Karpas-422 (cell line): ENCODE measurements around the gene ZPR1. TPM values are rescaled to one million over a fixed set of nuclear protein-coding genes. Genes with fewer than 3 reads are reported as not detected.

ENCODE experiments used
- DNase-seq: peaks from one replicate; pipeline ENCODE4 v3.0.0-alpha.2; 2015
- H2AFZ ChIP-seq: fragments of 200-600 bp; sonication (generic); 2 replicates; pipeline ENCODE4 v1.6.1; 2014; ENCODE audit warnings: antibody characterized with exemption, low read length, mixed read lengths
- H3K27ac ChIP-seq: fragments of 200-600 bp; sonication (generic); 2 replicates; pipeline ENCODE4 v1.5.1; 2014; ENCODE audit warnings: mild to moderate bottlenecking, low read length, moderate library complexity
- H3K27me3 ChIP-seq: fragments of 200-600 bp; sonication (generic); 2 replicates; pipeline ENCODE4 v1.6.1; 2014; ENCODE audit warnings: low read length, mixed read lengths
- H3K36me3 ChIP-seq: fragments of 200-600 bp; sonication (generic); 2 replicates; pipeline ENCODE4 v1.6.1; 2014; ENCODE audit warnings: low read length, mixed read lengths; ENCODE audit not compliant: insufficient read depth
- H3K4me1 ChIP-seq: fragments of 200-600 bp; sonication (generic); 2 replicates; pipeline ENCODE4 v1.6.1; 2014; ENCODE audit warnings: mild to moderate bottlenecking, low read length, mixed read lengths
- H3K4me2 ChIP-seq: fragments of 200-600 bp; sonication (generic); 2 replicates; pipeline ENCODE4 v1.6.1; 2014; ENCODE audit warnings: low read length, low read depth, mild to moderate bottlenecking; ENCODE audit not compliant: poor library complexity, severe bottlenecking
- H3K4me3 ChIP-seq: fragments of 200-600 bp; sonication (generic); 2 replicates; pipeline ENCODE4 v1.5.1; 2014; ENCODE audit warnings: mild to moderate bottlenecking, antibody characterized with exemption, low read length, mixed read lengths
- H3K79me2 ChIP-seq: fragments of 200-600 bp; sonication (generic); 2 replicates; pipeline ENCODE4 v1.6.1; 2014; ENCODE audit warnings: mild to moderate bottlenecking, low read length, mixed read lengths
- H3K9ac ChIP-seq: fragments of 200-600 bp; sonication (generic); 2 replicates; pipeline ENCODE4 v1.6.0; 2014; ENCODE audit warnings: low read length
- H3K9me2 ChIP-seq: fragments of 200-600 bp; sonication (generic), shearing (Covaris generic); replicated peaks from 2 replicates; pipeline ENCODE4 v1.6.0; 2014; ENCODE audit warnings: mild to moderate bottlenecking, low read length, moderate library complexity; ENCODE audit not compliant: insufficient read depth
- H3K9me3 ChIP-seq: fragments of 300-700, 200-600 bp; sonication (generic); 2 replicates; pipeline ENCODE4 v1.6.1; 2014; ENCODE audit warnings: low read length, mixed read lengths
- H4K20me1 ChIP-seq: fragments of 200-600 bp; sonication (generic); 2 replicates; pipeline ENCODE4 v1.6.1; 2014; ENCODE audit warnings: mild to moderate bottlenecking, antibody characterized with exemption, low read length, low read depth; ENCODE audit not compliant: insufficient read depth
- total RNA-seq: library from RNA; depleted of rRNA; stranded (reverse); fragments of >200 nt; shearing (Covaris generic); gene quantifications from 2 replicates; pipeline ENCODE4 v1.2.3, GENCODE V29; 2014; ENCODE audit warnings: low replicate concordance

Gene ZPR1
- total RNA-seq, 1 experiment from 2014 or later, result 29.8 TPM

GRCh38 chr11:116825854-116826750, 38.3 kb upstream of the ZPR1 start:
- no peak overlapping the region for H2AFZ ChIP-seq
- H3K4me2 ChIP-seq, result no peak overlapping the region
- no peaks in the 10 kb centered on the region for H3K36me3 ChIP-seq
- no peak overlapping the region for H3K9ac ChIP-seq
- no peak overlapping the region for H3K27ac ChIP-seq
- H3K4me3 ChIP-seq, result no peak overlapping the region
- no peaks in the 10 kb centered on the region for H3K79me2 ChIP-seq
- H3K27me3 ChIP-seq, result no peaks in the 10 kb centered on the region
- no peaks in the 10 kb centered on the region for H3K4me1 ChIP-seq
- H4K20me1 ChIP-seq, result no peaks in the 10 kb centered on the region
- no peak for DNase-seq
- no peaks in the 10 kb centered on the region for H3K9me3 ChIP-seq
- no peaks in the 10 kb centered on the region for H3K9me2 ChIP-seq

GRCh38 chr11:116825434-116825833, 37.6 kb upstream of the ZPR1 start:
- no peak for DNase-seq
- no peak overlapping the region for H3K4me2 ChIP-seq

GRCh38 chr11:116823031-116823843, 35.4 kb upstream of the ZPR1 start, which contains the start of gene APOA4:
Gene APOA4 (minus strand): TSS chr11:116823304. CDS start chr11:116823191, 113 bp downstream.
- H3K27me3 ChIP-seq, result no peaks in the 10 kb centered on the region
- no peaks in the 10 kb centered on the region for H3K36me3 ChIP-seq

More at GRCh38 chr11:116825434-116825833, 37.6 kb upstream of the ZPR1 start:
- Histone ChIP-seq H3K27ac (no peak overlapping the region), H3K4me1 (no peaks in the 10 kb centered on the region), H3K9me2 (no peaks in the 10 kb centered on the region), H3K79me2 (no peaks in the 10 kb centered on the region), H2AFZ (no peak overlapping the region), H3K36me3 (no peaks in the 10 kb centered on the region), H3K9ac (no peak overlapping the region), H3K27me3 (no peaks in the 10 kb centered on the region), H3K9me3 (no peaks in the 10 kb centered on the region), H3K4me3 (no peak overlapping the region), H4K20me1 (no peaks in the 10 kb centered on the region)

GRCh38 chr11:116822575-116822974, 34.8 kb upstream of the ZPR1 start:
- Histone ChIP-seq H2AFZ (no peak overlapping the region), H3K4me2 (no peak overlapping the region), H3K4me1 (no peaks in the 10 kb centered on the region), H3K9me3 (no peaks in the 10 kb centered on the region), H3K4me3 (no peak overlapping the region), H3K9ac (no peak overlapping the region), H3K27ac (no peak overlapping the region), H3K27me3 (no peaks in the 10 kb centered on the region), H3K36me3 (no peaks in the 10 kb centered on the region), H3K79me2 (no peaks in the 10 kb centered on the region), H4K20me1 (no peaks in the 10 kb centered on the region), H3K9me2 (no peaks in the 10 kb centered on the region)
- no peak for DNase-seq

More at GRCh38 chr11:116823031-116823843, 35.4 kb upstream of the ZPR1 start, which contains the start of gene APOA4:
- Histone ChIP-seq H3K79me2 (no peaks in the 10 kb centered on the region), H4K20me1 (no peaks in the 10 kb centered on the region), H3K9me3 (no peaks in the 10 kb centered on the region), H3K9ac (no peak within 1 kb of the TSS), H3K4me2 (no peak within 1 kb of the TSS), H3K4me1 (no peaks in the 10 kb centered on the region), H3K4me3 (no peak within 1 kb of the TSS), H2AFZ (no peak within 1 kb of the TSS), H3K9me2 (no peaks in the 10 kb centered on the region), H3K27ac (no peak within 1 kb of the TSS)
- DNase-seq, result no peak

GRCh38 chr11:116821050-116821918, 33.5 kb upstream of the ZPR1 start:
- Histone ChIP-seq H3K9ac (no peak overlapping the region), H4K20me1 (no peaks in the 10 kb centered on the region), H3K36me3 (no peaks in the 10 kb centered on the region), H3K4me1 (no peaks in the 10 kb centered on the region), H3K4me3 (no peak overlapping the region), H3K9me2 (no peaks in the 10 kb centered on the region), H2AFZ (no peak overlapping the region), H3K9me3 (no peaks in the 10 kb centered on the region), H3K4me2 (no peak overlapping the region), H3K27me3 (no peaks in the 10 kb centered on the region), H3K27ac (no peak overlapping the region), H3K79me2 (no peaks in the 10 kb centered on the region)
- no peak for DNase-seq

GRCh38 chr11:116819049-116819448, 31.2 kb upstream of the ZPR1 start:
- Histone ChIP-seq H3K9ac (no peak overlapping the region), H3K4me3 (no peak overlapping the region), H3K79me2 (no peaks in the 10 kb centered on the region), H4K20me1 (no peaks in the 10 kb centered on the region), H2AFZ (no peak overlapping the region), H3K27me3 (no peaks in the 10 kb centered on the region), H3K9me2 (no peaks in the 10 kb centered on the region), H3K4me1 (no peaks in the 10 kb centered on the region), H3K4me2 (no peak overlapping the region), H3K9me3 (no peaks in the 10 kb centered on the region), H3K36me3 (no peaks in the 10 kb centered on the region), H3K27ac (no peak overlapping the region)
- no peak for DNase-seq

- Histone ChIP-seq H3K9me2 (no peaks in the 10 kb centered on the region), H3K9me3 (no peaks in the 10 kb centered on the region), H3K4me1 (no peaks in the 10 kb centered on the region), H3K4me2 (no peak overlapping the region), H2AFZ (no peak overlapping the region), H4K20me1 (no peaks in the 10 kb centered on the region), H3K9ac (no peak overlapping the region), H3K36me3 (no peaks in the 10 kb centered on the region), H3K4me3 (no peak overlapping the region), H3K79me2 (no peaks in the 10 kb centered on the region), H3K27ac (no peak overlapping the region), H3K27me3 (no peaks in the 10 kb centered on the region)
- DNase-seq, result no peak
Observed at GRCh38 chr11:116814502-116814901, 26.7 kb upstream of the ZPR1 start.
